Gastrocnemius medialis (tissue), 4 donors: Measurements from ENCODE around the gene SAT1.

Experiments used
- POLR2A ChIP-seq, 2 donors: fragments of 450-650 bp; IDR thresholded peaks; one replicate each; pipeline ENCODE4 v1.6.1; 2017; ENCODE audit warnings: antibody characterized with exemption in 2 of 2, mild to moderate bottlenecking in 2 of 2, moderate library complexity in 2 of 2
- TF ChIP-seq, protein P1 (sequence below), 5 experiments: fragments of 450-650 bp in 3 of 5; fragments of 200-600 bp in 2 of 5; sonication (generic) in 2 of 5; IDR thresholded peaks in 4 of 5; conservative IDR thresholded peaks in 1 of 5; 1 replicate in 4 of 5; 2 replicates in 1 of 5; pipeline ENCODE4 v1.5.1; 2016 to 2019; ENCODE audit warnings: antibody characterized with exemption in 5 of 5, mild to moderate bottlenecking in 3 of 5, moderate library complexity in 3 of 5

DNA sequence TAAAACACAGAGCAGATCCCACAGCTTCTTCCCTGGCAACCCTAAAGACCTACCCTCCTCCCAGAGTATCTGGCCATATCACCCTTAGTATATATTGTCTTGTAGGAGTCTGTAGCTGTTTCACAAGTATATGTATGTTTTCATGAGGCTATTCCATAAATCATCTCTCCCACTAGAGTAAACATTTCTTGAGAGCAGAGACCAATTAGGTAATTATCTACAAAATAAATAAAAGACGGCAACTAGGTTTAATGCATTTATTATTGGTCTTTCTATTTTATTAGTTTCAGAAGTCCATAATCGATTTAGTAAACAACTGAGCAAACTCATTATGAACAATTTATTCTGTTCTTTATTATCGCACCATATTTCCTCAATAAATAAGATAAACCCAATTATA, 46.9 kb upstream of the SAT1 start:
- TF ChIP-seq, protein P1, sequence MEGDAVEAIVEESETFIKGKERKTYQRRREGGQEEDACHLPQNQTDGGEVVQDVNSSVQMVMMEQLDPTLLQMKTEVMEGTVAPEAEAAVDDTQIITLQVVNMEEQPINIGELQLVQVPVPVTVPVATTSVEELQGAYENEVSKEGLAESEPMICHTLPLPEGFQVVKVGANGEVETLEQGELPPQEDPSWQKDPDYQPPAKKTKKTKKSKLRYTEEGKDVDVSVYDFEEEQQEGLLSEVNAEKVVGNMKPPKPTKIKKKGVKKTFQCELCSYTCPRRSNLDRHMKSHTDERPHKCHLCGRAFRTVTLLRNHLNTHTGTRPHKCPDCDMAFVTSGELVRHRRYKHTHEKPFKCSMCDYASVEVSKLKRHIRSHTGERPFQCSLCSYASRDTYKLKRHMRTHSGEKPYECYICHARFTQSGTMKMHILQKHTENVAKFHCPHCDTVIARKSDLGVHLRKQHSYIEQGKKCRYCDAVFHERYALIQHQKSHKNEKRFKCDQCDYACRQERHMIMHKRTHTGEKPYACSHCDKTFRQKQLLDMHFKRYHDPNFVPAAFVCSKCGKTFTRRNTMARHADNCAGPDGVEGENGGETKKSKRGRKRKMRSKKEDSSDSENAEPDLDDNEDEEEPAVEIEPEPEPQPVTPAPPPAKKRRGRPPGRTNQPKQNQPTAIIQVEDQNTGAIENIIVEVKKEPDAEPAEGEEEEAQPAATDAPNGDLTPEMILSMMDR (IDR thresholded peaks at IDR 0.05 in 4 of 5, conservative IDR thresholded peaks at IDR 0.05 in 1 of 5) = no peak
- TF ChIP-seq POLR2A (IDR thresholded peaks at IDR 0.05) = no peak
